Osteoblast (primary cell): ENCODE data around the gene HS3ST6. TPM values are rescaled to one million over a fixed set of nuclear protein-coding genes. Genes with fewer than 3 reads are reported as not detected.
"Not testable (repeated sequence)": the region's sequence is repeated elsewhere in the genome, so short reads cannot be mapped to it uniquely, and the experiment has no call there.

Source experiments
- DNase-seq: peaks from one replicate; pipeline ENCODE4 v3.0.0; 2011; ENCODE audit warnings: low spot score, mixed read lengths; ENCODE audit not compliant: insufficient read length; ENCODE audit errors: missing footprints
- H2AFZ ChIP-seq: 2 replicates; pipeline ENCODE4 v1.6.0; 2011; ENCODE audit warnings: mild to moderate bottlenecking, low read length
- H3K27ac ChIP-seq: 2 replicates; pipeline ENCODE4 v1.5.1; 2011; ENCODE audit warnings: mild to moderate bottlenecking, low read depth, low read length, moderate library complexity
- H3K27me3 ChIP-seq: 2 replicates; pipeline ENCODE4 v1.6.0; 2012; ENCODE audit warnings: mild to moderate bottlenecking, control low read depth, inconsistent platforms, low read length, moderate library complexity; ENCODE audit not compliant: insufficient read depth
- H3K36me3 ChIP-seq: 2 replicates; pipeline ENCODE4 v1.5.1; 2011; ENCODE audit warnings: mild to moderate bottlenecking, low read length, control low read depth, moderate library complexity; ENCODE audit not compliant: insufficient read depth
- H3K4me1 ChIP-seq: 2 replicates; pipeline ENCODE4 v1.5.1; 2011; ENCODE audit warnings: mild to moderate bottlenecking, low read length, control low read depth, moderate library complexity; ENCODE audit not compliant: insufficient read depth
- H3K4me2 ChIP-seq: 2 replicates; pipeline ENCODE4 v1.6.0; 2011; ENCODE audit warnings: mild to moderate bottlenecking, low read length; ENCODE audit not compliant: insufficient read depth
- H3K4me3 ChIP-seq: fragments of 200-600 bp; sonication (generic); 3 replicates; pipeline ENCODE4 v1.5.1; 2012; ENCODE audit warnings: mild to moderate bottlenecking, low read length, inconsistent platforms; ENCODE audit not compliant: insufficient read depth
- H3K79me2 ChIP-seq: 2 replicates; pipeline ENCODE4 v1.6.0; 2012; ENCODE audit warnings: mild to moderate bottlenecking, low read length, control low read depth, inconsistent platforms; ENCODE audit not compliant: insufficient read depth
- H3K9me3 ChIP-seq: 2 replicates; pipeline ENCODE4 v1.5.1; 2011; ENCODE audit warnings: low read depth, low read length, control low read depth
- H4K20me1 ChIP-seq: 2 replicates; pipeline ENCODE4 v1.6.0; 2012; ENCODE audit warnings: mild to moderate bottlenecking, low read length, control low read depth; ENCODE audit not compliant: insufficient read depth
- total RNA-seq: library from RNA; depleted of rRNA; stranded (reverse); fragments of >200 nt; gene quantifications from 2 replicates; pipeline ENCODE4 v1.2.3, GENCODE V29; 2012
- TF ChIP-seq, protein P1 (sequence below): IDR thresholded peaks from 2 replicates; pipeline ENCODE4 v1.5.1; 2011; ENCODE audit warnings: mild to moderate bottlenecking, low read depth, low read length, moderate library complexity; ENCODE audit errors: extremely low read depth

Gene HS3ST6
- total RNA-seq, 1 donor: not detected

DNA sequence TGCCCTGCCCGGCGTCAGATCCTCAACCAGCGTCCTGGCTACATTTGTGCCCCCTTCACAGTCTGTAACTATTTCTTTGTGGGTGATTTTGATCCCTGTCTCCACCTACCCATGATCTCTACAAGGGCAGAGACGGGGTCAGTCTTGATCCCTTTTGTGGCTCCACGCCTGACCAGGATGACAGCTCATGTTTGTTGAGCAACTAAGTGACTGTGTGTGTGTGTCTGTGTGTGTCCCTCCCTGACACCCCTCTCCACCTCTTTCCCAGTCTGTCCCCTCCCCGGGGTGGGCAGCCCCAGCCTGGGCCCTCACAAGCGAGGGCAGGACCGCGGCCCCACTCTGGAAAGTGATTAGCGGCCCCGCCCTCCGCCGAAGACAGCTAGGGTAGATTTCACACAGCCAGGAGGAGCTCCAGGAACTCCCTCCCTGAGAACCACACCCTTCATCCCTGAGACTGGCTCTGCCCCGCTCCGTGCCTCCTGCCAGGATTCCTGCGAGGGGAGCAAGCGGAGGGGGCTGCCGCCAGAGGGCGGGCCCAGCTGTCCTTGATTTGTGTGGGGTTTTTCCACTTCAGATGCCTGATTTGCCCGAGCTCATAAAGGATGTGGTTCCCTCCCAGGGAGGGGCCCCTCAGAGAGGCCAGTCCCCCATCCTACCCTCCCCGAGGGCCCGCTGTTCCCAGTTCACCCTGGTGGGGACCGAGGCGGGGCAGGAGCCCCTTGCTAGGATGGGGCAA, 5.3 kb upstream of the HS3ST6 start:
- H3K79me2 ChIP-seq: no peaks in the 10 kb centered on the region
- no peaks in the 10 kb centered on the region for H3K9me3 ChIP-seq
- DNase-seq: peak; percentile 62
- H3K27ac ChIP-seq: no peak overlapping the region
- H4K20me1 ChIP-seq: peaks cover 3% of the 10 kb centered on the region
- no peak overlapping the region for H2AFZ ChIP-seq
- H3K4me3 ChIP-seq: no peak overlapping the region
- H3K36me3 ChIP-seq: no peaks in the 10 kb centered on the region
- TF ChIP-seq, protein P1, sequence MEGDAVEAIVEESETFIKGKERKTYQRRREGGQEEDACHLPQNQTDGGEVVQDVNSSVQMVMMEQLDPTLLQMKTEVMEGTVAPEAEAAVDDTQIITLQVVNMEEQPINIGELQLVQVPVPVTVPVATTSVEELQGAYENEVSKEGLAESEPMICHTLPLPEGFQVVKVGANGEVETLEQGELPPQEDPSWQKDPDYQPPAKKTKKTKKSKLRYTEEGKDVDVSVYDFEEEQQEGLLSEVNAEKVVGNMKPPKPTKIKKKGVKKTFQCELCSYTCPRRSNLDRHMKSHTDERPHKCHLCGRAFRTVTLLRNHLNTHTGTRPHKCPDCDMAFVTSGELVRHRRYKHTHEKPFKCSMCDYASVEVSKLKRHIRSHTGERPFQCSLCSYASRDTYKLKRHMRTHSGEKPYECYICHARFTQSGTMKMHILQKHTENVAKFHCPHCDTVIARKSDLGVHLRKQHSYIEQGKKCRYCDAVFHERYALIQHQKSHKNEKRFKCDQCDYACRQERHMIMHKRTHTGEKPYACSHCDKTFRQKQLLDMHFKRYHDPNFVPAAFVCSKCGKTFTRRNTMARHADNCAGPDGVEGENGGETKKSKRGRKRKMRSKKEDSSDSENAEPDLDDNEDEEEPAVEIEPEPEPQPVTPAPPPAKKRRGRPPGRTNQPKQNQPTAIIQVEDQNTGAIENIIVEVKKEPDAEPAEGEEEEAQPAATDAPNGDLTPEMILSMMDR: no peak
- H3K4me2 ChIP-seq: no peak overlapping the region
- peaks cover 62% of the 10 kb centered on the region for H3K27me3 ChIP-seq
- H3K4me1 ChIP-seq: no peaks in the 10 kb centered on the region

DNA sequence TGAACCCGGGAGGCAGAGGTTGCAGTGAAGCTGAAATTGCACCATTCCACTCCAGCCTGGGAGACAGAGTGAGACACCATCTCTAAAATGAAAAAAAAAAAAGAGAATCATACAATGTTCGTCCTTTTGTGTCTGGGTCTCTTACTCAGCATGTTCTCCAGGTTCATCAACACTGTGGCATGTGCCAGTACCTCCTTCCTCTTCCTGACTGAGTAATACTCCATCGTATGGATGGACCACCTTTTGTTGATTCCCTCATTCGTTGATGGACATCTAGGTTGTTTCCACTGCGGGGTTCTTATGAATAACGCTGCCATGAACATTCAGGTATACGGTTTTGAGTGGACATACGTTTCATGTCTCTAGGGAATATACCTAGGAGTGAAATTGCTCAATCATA, 4.1 kb upstream of the HS3ST6 start:
- Histone ChIP-seq H2AFZ (no peak overlapping the region), H3K9me3 (no peaks in the 10 kb centered on the region), H4K20me1 (peaks cover 3% of the 10 kb centered on the region), H3K27ac (no peak overlapping the region), H3K4me3 (no peak overlapping the region), H3K79me2 (no peaks in the 10 kb centered on the region), H3K4me1 (no peaks in the 10 kb centered on the region), H3K36me3 (no peaks in the 10 kb centered on the region), H3K27me3 (peaks cover 68% of the 10 kb centered on the region), H3K4me2 (no peak overlapping the region)
- TF ChIP-seq, protein P1: no peak
- no peak for DNase-seq

DNA sequence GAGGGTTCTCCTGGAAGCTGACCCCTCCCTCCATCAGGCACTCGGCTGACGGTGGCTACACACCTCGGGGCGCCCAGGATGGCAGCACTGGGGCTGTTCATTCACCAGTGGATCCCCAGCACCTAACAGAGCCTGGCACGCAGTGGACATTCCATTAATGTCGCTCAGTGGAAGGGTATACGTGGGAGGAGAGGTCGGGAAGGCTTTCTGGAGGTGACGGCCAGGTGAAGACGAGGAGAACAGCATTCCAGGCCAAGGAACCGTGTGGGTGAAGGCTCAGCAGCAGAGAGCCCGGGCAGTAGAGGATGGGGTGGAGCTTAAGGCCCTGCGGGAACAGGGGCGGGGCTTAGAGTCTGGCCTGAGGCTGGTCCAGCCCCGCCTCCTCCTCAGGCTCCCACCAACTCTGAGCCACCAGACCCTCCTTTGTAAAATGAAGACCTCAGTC, 2.5 kb upstream of the HS3ST6 start:
- Histone ChIP-seq H3K79me2 (no peaks in the 10 kb centered on the region), H2AFZ (no peak overlapping the region), H3K27ac (no peak overlapping the region), H3K4me3 (no peak overlapping the region), H3K4me2 (no peak overlapping the region), H3K9me3 (no peaks in the 10 kb centered on the region), H4K20me1 (peaks cover 3% of the 10 kb centered on the region), H3K36me3 (no peaks in the 10 kb centered on the region), H3K4me1 (no peaks in the 10 kb centered on the region), H3K27me3 (peaks cover 80% of the 10 kb centered on the region)
- no peak for DNase-seq
- TF ChIP-seq, protein P1: no peak

DNA sequence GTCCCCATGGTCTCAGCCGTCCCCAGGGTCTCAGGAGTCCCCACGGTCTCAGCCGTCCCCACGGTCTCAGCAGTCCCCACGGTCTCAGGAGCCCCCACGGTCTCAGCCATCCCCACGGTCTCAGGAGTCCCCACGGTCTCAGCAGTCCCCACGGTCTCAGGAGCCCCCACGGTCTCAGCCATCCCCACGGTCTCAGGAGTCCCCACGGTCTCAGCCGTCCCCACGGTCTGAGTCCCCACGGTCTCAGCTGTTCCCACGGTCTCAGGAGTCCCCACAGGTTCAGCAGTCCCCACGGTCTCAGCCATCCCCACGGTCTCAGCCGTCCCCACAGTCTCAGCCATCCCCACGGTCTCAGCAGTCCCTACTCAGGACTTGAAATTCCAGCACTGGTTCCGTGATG, 1.9 kb upstream of the HS3ST6 start:
- H2AFZ ChIP-seq, H3K36me3 ChIP-seq, H3K4me2 ChIP-seq, H3K79me2 ChIP-seq, DNase-seq, H3K4me3 ChIP-seq, H4K20me1 ChIP-seq, H3K9me3 ChIP-seq, H3K27ac ChIP-seq, H3K4me1 ChIP-seq: not testable (repeated sequence)
- H3K27me3 ChIP-seq: peaks cover 78% of the 10 kb centered on the region
